H9 (cell line): ENCODE measurements around the gene EPS8L3. TPM values are rescaled to one million over a fixed set of nuclear protein-coding genes. Genes with fewer than 3 reads are reported as not detected.

Source experiments
- DNase-seq: peaks from one replicate; pipeline ENCODE4 v3.0.0-alpha.2; 2017
- H2AFZ ChIP-seq: one replicate; pipeline ENCODE4 v1.6.1; 2013; ENCODE audit warnings: mild to moderate bottlenecking, low read length, control low read depth, moderate library complexity
- H2AK5ac ChIP-seq: 2 replicates; pipeline ENCODE4 v1.6.1; 2013; ENCODE audit warnings: low read length, control low read depth, mixed read lengths; ENCODE audit not compliant: insufficient read length
- H2BK120ac ChIP-seq: one replicate; pipeline ENCODE4 v1.6.1; 2013; ENCODE audit warnings: low read depth, mild to moderate bottlenecking, low read length, control low read depth, inconsistent platforms; ENCODE audit not compliant: poor library complexity, severe bottlenecking
- H2BK12ac ChIP-seq: 2 replicates; pipeline ENCODE4 v1.6.1; 2013; ENCODE audit warnings: low read length, control low read depth, mixed read lengths, low read depth; ENCODE audit not compliant: insufficient read length
- H2BK15ac ChIP-seq: 2 replicates; pipeline ENCODE4 v1.6.1; 2013; ENCODE audit warnings: low read depth, low read length, control low read depth
- H2BK20ac ChIP-seq: one replicate; pipeline ENCODE4 v1.6.1; 2013; ENCODE audit warnings: low read depth, mild to moderate bottlenecking, low read length, control low read depth, inconsistent platforms; ENCODE audit not compliant: poor library complexity, severe bottlenecking
- H2BK5ac ChIP-seq: 2 replicates; pipeline ENCODE4 v1.6.1; 2013; ENCODE audit warnings: low read length, control low read depth, mixed read lengths; ENCODE audit not compliant: insufficient read length
- H3K14ac ChIP-seq: 2 replicates; pipeline ENCODE4 v1.6.1; 2013; ENCODE audit warnings: low read length, control low read depth; ENCODE audit not compliant: insufficient read depth
- H3K18ac ChIP-seq: 2 replicates; pipeline ENCODE4 v1.6.1; 2013; ENCODE audit warnings: low read depth, mild to moderate bottlenecking, mixed read lengths, low read length, control low read depth; ENCODE audit not compliant: insufficient read length
- H3K23ac ChIP-seq: 2 replicates; pipeline ENCODE4 v1.6.1; 2013; ENCODE audit warnings: low read length, control low read depth, mixed read lengths, low read depth; ENCODE audit not compliant: insufficient read length
- H3K23me2 ChIP-seq: 2 replicates; pipeline ENCODE4 v1.6.1; 2013; ENCODE audit warnings: low read depth, mild to moderate bottlenecking, mixed read lengths, low read length, control low read depth; ENCODE audit not compliant: insufficient read length, poor library complexity, severe bottlenecking
- H3K27ac ChIP-seq: 2 replicates; pipeline ENCODE4 v1.5.1; 2013; ENCODE audit warnings: low read length, control low read depth, mixed read lengths, low read depth; ENCODE audit not compliant: insufficient read length
- H3K27me3 ChIP-seq: 2 replicates; pipeline ENCODE4 v1.6.1; 2013; ENCODE audit warnings: low read length, control low read depth, inconsistent platforms; ENCODE audit not compliant: insufficient read depth
- H3K4ac ChIP-seq: 2 replicates; pipeline ENCODE4 v1.6.1; 2013; ENCODE audit warnings: low read depth, mild to moderate bottlenecking, control low read depth, inconsistent platforms, low read length, moderate library complexity
- H3K4me1 ChIP-seq: 2 replicates; pipeline ENCODE4 v1.6.1; 2013; ENCODE audit warnings: low read length, control low read depth, inconsistent platforms; ENCODE audit not compliant: insufficient read depth
- H3K4me2 ChIP-seq: 2 replicates; pipeline ENCODE4 v1.6.1; 2013; ENCODE audit warnings: low read length, control low read depth, mixed read lengths; ENCODE audit not compliant: insufficient read length, insufficient read depth
- H3K56ac ChIP-seq: 2 replicates; pipeline ENCODE4 v1.6.1; 2013; ENCODE audit warnings: low read depth, mild to moderate bottlenecking, mixed read lengths, low read length, control low read depth; ENCODE audit not compliant: insufficient read length
- H3K79me1 ChIP-seq: 2 replicates; pipeline ENCODE4 v1.6.1; 2013; ENCODE audit warnings: low read depth, mild to moderate bottlenecking, moderate library complexity, low read length, control low read depth, inconsistent platforms; ENCODE audit not compliant: insufficient read depth, poor library complexity, severe bottlenecking
- H3K79me2 ChIP-seq: 2 replicates; pipeline ENCODE4 v1.6.1; 2013; ENCODE audit warnings: low read length, control low read depth, inconsistent platforms; ENCODE audit not compliant: insufficient read depth
- H3K9ac ChIP-seq: 2 replicates; pipeline ENCODE4 v1.6.1; 2013; ENCODE audit warnings: low read length, control low read depth, mixed read lengths; ENCODE audit not compliant: insufficient read length; ENCODE audit errors: extremely low read depth
- H3K9me3 ChIP-seq: one replicate; pipeline ENCODE4 v1.6.1; 2013; ENCODE audit warnings: low read depth, low read length, inconsistent platforms; ENCODE audit not compliant: control insufficient read depth
- H3T11ph ChIP-seq: one replicate; pipeline ENCODE4 v1.6.1; 2013; ENCODE audit warnings: mild to moderate bottlenecking, low read length, control low read depth, inconsistent platforms
- H4K20me1 ChIP-seq: one replicate; pipeline ENCODE4 v1.6.1; 2013; ENCODE audit not compliant: control insufficient read depth, insufficient read length, insufficient read depth
- H4K5ac ChIP-seq: 2 replicates; pipeline ENCODE4 v1.6.1; 2013; ENCODE audit warnings: low read depth, mild to moderate bottlenecking, mixed read lengths, low read length, control low read depth; ENCODE audit not compliant: insufficient read length
- H4K8ac ChIP-seq: replicated peaks from 2 replicates; pipeline ENCODE4 v1.6.1; 2013; ENCODE audit warnings: low read length, control low read depth, mixed read lengths, low read depth; ENCODE audit not compliant: insufficient read length
- H4K91ac ChIP-seq: 2 replicates; pipeline ENCODE4 v1.6.1; 2013; ENCODE audit warnings: low read depth, mild to moderate bottlenecking, moderate library complexity, mixed read lengths, low read length, control low read depth; ENCODE audit not compliant: insufficient read length
- H3K27ac Mint-ChIP-seq, 3 experiments: 2 replicates in 2 of 3; 3 replicates in 1 of 3; pipeline ENCODE4 v1.8.0; 2020 to 2021; ENCODE audit warnings: mixed read lengths in 3 of 3, mild to moderate bottlenecking in 1 of 3, moderate library complexity in 1 of 3
- H3K27me3 Mint-ChIP-seq: 2 replicates; pipeline ENCODE4 v1.8.0; 2021; ENCODE audit warnings: low read depth, mild to moderate bottlenecking, moderate library complexity, mixed read lengths
- H3K36me3 Mint-ChIP-seq, 3 experiments: 2 replicates in 2 of 3; 3 replicates in 1 of 3; pipeline ENCODE4 v1.8.0; 2020 to 2021; ENCODE audit warnings: low read depth in 3 of 3, mixed read lengths in 3 of 3; ENCODE audit not compliant: insufficient read depth in 1 of 3
- H3K4me1 Mint-ChIP-seq, 2 experiments: 2 replicates each; pipeline ENCODE4 v1.8.0; 2020; ENCODE audit warnings: mixed read lengths in 2 of 2
- H3K4me3 Mint-ChIP-seq, 2 experiments: 2 replicates in 1 of 2; 3 replicates in 1 of 2; pipeline ENCODE4 v1.8.0; 2020 to 2021; ENCODE audit warnings: mild to moderate bottlenecking in 2 of 2, mixed read lengths in 2 of 2, moderate library complexity in 1 of 2
- H3K9me3 Mint-ChIP-seq, 2 experiments: 2 replicates in 1 of 2; 3 replicates in 1 of 2; pipeline ENCODE4 v1.8.0; 2020; ENCODE audit warnings: mild to moderate bottlenecking in 2 of 2, mixed read lengths in 2 of 2, moderate library complexity in 1 of 2
- CTCF ChIP-seq: fragments of 200-600 bp; sonication (generic); conservative IDR thresholded peaks from 3 replicates; pipeline ENCODE4 v1.8.0; 2021; ENCODE audit warnings: antibody characterized with exemption, mild to moderate bottlenecking
- WGBS: extraction: QIAGEN DNeasy Blood & Tissue Kit; methylation state at CpG from one replicate; pipeline ENCODE4 v1.1.7; 2013; ENCODE audit warnings: missing lambda C conversion rate, low lambda C conversion rate, mixed read lengths; ENCODE audit not compliant: insufficient read length; ENCODE audit errors: extremely low coverage; 5-methylcytosine and 5-hydroxymethylcytosine counted together
- total RNA-seq: library from RNA; stranded (reverse); gene quantifications from 2 replicates; pipeline ENCODE4 v1.2.1, GENCODE V29; 2021

Gene EPS8L3
- total RNA-seq, 1 experiment from 2014 or later = not detected

GRCh38 chr1:109754738-109755137 lies 9.0 kb downstream of the EPS8L3 start:
- no CpG with 5 or more reads among the region's 2 CpGs for WGBS
- H3K14ac ChIP-seq = no peak overlapping the region
- H3K56ac ChIP-seq = no peak overlapping the region
- no peak overlapping the region for H2BK12ac ChIP-seq
- no peak overlapping the region for H3T11ph ChIP-seq
- no peak overlapping the region for H3K23ac ChIP-seq
- H2BK15ac ChIP-seq = no peak overlapping the region
- no peak overlapping the region for H3K4me2 ChIP-seq
- no peak for TF ChIP-seq CTCF
- no peak overlapping the region for H3K4ac ChIP-seq
- no peak overlapping the region for H2AK5ac ChIP-seq
- no peaks in the 10 kb centered on the region for H3K79me2 ChIP-seq
- no peak overlapping the region for H4K8ac ChIP-seq
- no peak overlapping the region for H3K9ac ChIP-seq
- no peak for DNase-seq
- no peak overlapping the region for H3K27ac Mint-ChIP-seq
- H3K27me3 ChIP-seq = no peaks in the 10 kb centered on the region
- no peaks in the 10 kb centered on the region; a peak in 1 of 7 replicates for H3K36me3 Mint-ChIP-seq
- H3K27me3 Mint-ChIP-seq = peaks cover 16% of the 10 kb centered on the region
- H3K23me2 ChIP-seq = no peaks in the 10 kb centered on the region
- no peaks in the 10 kb centered on the region for H3K4me1 Mint-ChIP-seq
- H2BK5ac ChIP-seq = no peak overlapping the region
- H2BK20ac ChIP-seq = no peak overlapping the region
- H2AFZ ChIP-seq = no peak overlapping the region
- no peak overlapping the region for H2BK120ac ChIP-seq
- H3K27ac ChIP-seq = no peak overlapping the region
- H3K79me1 ChIP-seq = no peaks in the 10 kb centered on the region
- no peak overlapping the region for H4K91ac ChIP-seq
- H3K18ac ChIP-seq = no peak overlapping the region
- H4K20me1 ChIP-seq = no peaks in the 10 kb centered on the region
- H3K4me1 ChIP-seq = no peaks in the 10 kb centered on the region
- no peaks in the 10 kb centered on the region for H3K9me3 ChIP-seq
- no peak overlapping the region for H4K5ac ChIP-seq
- H3K4me3 Mint-ChIP-seq = no peak overlapping the region; a peak in 1 of 5 replicates
- no peaks in the 10 kb centered on the region; a peak in 1 of 5 replicates for H3K9me3 Mint-ChIP-seq
